Colonic mucosa (tissue), 4 donors: ENCODE measurements around the gene SLC1A4. TPM values are rescaled to one million over a fixed set of nuclear protein-coding genes. Genes with fewer than 3 reads are reported as not detected.
"Not testable (repeated sequence)": the region's sequence is repeated elsewhere in the genome, so short reads cannot be mapped to it uniquely, and the experiment has no call there.

Experiments
- DNase-seq: peaks from one replicate; pipeline ENCODE4 v3.0.0-alpha.2; 2020
- H3K27ac ChIP-seq: fragments of 200-600 bp; one replicate; pipeline ENCODE4 v1.8.0; 2021
- H3K27me3 ChIP-seq: fragments of 200-600 bp; one replicate; pipeline ENCODE4 v1.8.0; 2021
- H3K36me3 ChIP-seq: fragments of 200-600 bp; one replicate; pipeline ENCODE4 v1.8.0; 2021
- H3K4me1 ChIP-seq: fragments of 200-600 bp; one replicate; pipeline ENCODE4 v1.8.0; 2021; ENCODE audit warnings: mild to moderate bottlenecking
- H3K4me3 ChIP-seq: fragments of 200-600 bp; one replicate; pipeline ENCODE4 v1.8.0; 2021
- H3K9ac ChIP-seq, 2 donors: one replicate each; pipeline ENCODE4 v1.7.0; 2013; ENCODE audit warnings: control low read depth in 2 of 2, low read depth in 2 of 2, low read length in 2 of 2
- H3K9me3 ChIP-seq: fragments of 200-600 bp; one replicate; pipeline ENCODE4 v1.8.0; 2021
- CTCF ChIP-seq: fragments of 200-600 bp; IDR thresholded peaks from one replicate; pipeline ENCODE4 v1.8.0; 2022; ENCODE audit warnings: antibody characterized with exemption, mild to moderate bottlenecking
- intact Hi-C: fragments of 100-400 bp; cut with DNase I; formaldehyde crosslinking; loops from one replicate; pipeline ENCODE4 v1.14.1; 2022
- total RNA-seq, 2 donors: library from RNA; stranded (reverse); fragmentation: NEBNext Ultra II Directional in 1 of 2; extraction: Animal tissue kit (Norgen Biotek cat#: 25700) in 1 of 2; gene quantifications; one replicate each; pipeline ENCODE4 v1.2.1, GENCODE V29; 2021
- donor health status: healthy.
- donor health status: DM: no; HTN: no; CAD: no.
- donor health status: DM: no; HTN: no; CAD: no.

Gene SLC1A4
- total RNA-seq, 2 donors from 2014 or later, result 13.7 to 32.4 TPM

- Histone ChIP-seq H3K9me3 (no peaks in the 10 kb centered on the region), H3K9ac (no peak overlapping the region), H3K27me3 (no peaks in the 10 kb centered on the region), H3K27ac (no peak overlapping the region), H3K4me3 (no peak overlapping the region), H3K4me1 (no peaks in the 10 kb centered on the region), H3K36me3 (no peaks in the 10 kb centered on the region)
- no peak for TF ChIP-seq CTCF
- intact Hi-C loops, result no loop called here
- no peak for DNase-seq
Measured at GRCh38 chr2:65003037-65003436, 13.8 kb downstream of the SLC1A4 start.

- H3K9me3 ChIP-seq, H3K9ac ChIP-seq, intact Hi-C loops: not testable (repeated sequence)
Measured at GRCh38 chr2:65004232-65004631, 15.0 kb downstream of the SLC1A4 start.

GRCh38 chr2:65013776-65014175 lies 24.6 kb downstream of the SLC1A4 start:
- Histone ChIP-seq H3K9ac (no peak overlapping the region), H3K9me3 (no peaks in the 10 kb centered on the region), H3K27me3 (no peaks in the 10 kb centered on the region), H3K36me3 (no peaks in the 10 kb centered on the region), H3K27ac (no peak overlapping the region), H3K4me3 (no peak overlapping the region), H3K4me1 (no peaks in the 10 kb centered on the region)
- intact Hi-C loops, result no loop called here
- DNase-seq, result no peak
- no peak for TF ChIP-seq CTCF

More at GRCh38 chr2:65004232-65004631, 15.0 kb downstream of the SLC1A4 start:
- not testable (repeated sequence) for H3K4me1 ChIP-seq, H3K36me3 ChIP-seq, H3K4me3 ChIP-seq, DNase-seq, H3K27ac ChIP-seq, H3K27me3 ChIP-seq

- no peak for TF ChIP-seq CTCF
- no peak overlapping the region for H3K9ac ChIP-seq
- H3K9me3 ChIP-seq, result no peaks in the 10 kb centered on the region
- intact Hi-C loops, result no loop called here
- no peak for DNase-seq
- no peak overlapping the region for H3K4me3 ChIP-seq
- H3K4me1 ChIP-seq, result no peaks in the 10 kb centered on the region
- H3K27ac ChIP-seq, result no peak overlapping the region
- no peaks in the 10 kb centered on the region for H3K27me3 ChIP-seq
- no peaks in the 10 kb centered on the region for H3K36me3 ChIP-seq
Measured at GRCh38 chr2:65015731-65016130, 26.5 kb downstream of the SLC1A4 start.

GRCh38 chr2:65016789-65017188 lies 27.6 kb downstream of the SLC1A4 start:
- DNase-seq, result no peak
- no peaks in the 10 kb centered on the region for H3K27me3 ChIP-seq
- no peaks in the 10 kb centered on the region for H3K36me3 ChIP-seq
- H3K9ac ChIP-seq, result no peak overlapping the region
- H3K27ac ChIP-seq, result no peak overlapping the region
- H3K4me1 ChIP-seq, result no peaks in the 10 kb centered on the region
- TF ChIP-seq CTCF, result no peak
- no peak overlapping the region for H3K4me3 ChIP-seq
- intact Hi-C loops, result no loop called here
- H3K9me3 ChIP-seq, result no peaks in the 10 kb centered on the region

- H3K4me3 ChIP-seq, result no peak overlapping the region
- no peaks in the 10 kb centered on the region for H3K9me3 ChIP-seq
- TF ChIP-seq CTCF, result no peak
- H3K36me3 ChIP-seq, result no peaks in the 10 kb centered on the region
- DNase-seq, result no peak
- H3K27ac ChIP-seq, result peak overlapping the region; percentile 34
- intact Hi-C loops, result no loop called here
- no peak overlapping the region for H3K9ac ChIP-seq
- H3K27me3 ChIP-seq, result no peaks in the 10 kb centered on the region
- no peaks in the 10 kb centered on the region for H3K4me1 ChIP-seq
Measured at GRCh38 chr2:65017335-65017734, 28.1 kb downstream of the SLC1A4 start.
